ENCODE data around the gene PLD5. TPM values are rescaled to one million over a fixed set of nuclear protein-coding genes. Genes with fewer than 3 reads are reported as not detected.
"Not testable (repeated sequence)": the region's sequence is repeated elsewhere in the genome, so short reads cannot be mapped to it uniquely, and the experiment has no call there.

PLD5 gene
- total RNA-seq, 1 experiment from 2014 or later, result 9.2 TPM

- CTCF ChIA-PET, result no interaction called here
- H3K4me1 ChIP-seq (ENCODE audit: insufficient read depth, low read length, poor library complexity, severe bottlenecking), result no peaks in the 10 kb centered on the region
- H3K9me3 ChIP-seq (ENCODE audit: low read depth, low read length, poor library complexity, severe bottlenecking), result no peaks in the 10 kb centered on the region
- H3K36me3 ChIP-seq (ENCODE audit: insufficient read depth, low read length, poor library complexity, severe bottlenecking), result no peaks in the 10 kb centered on the region
- intact Hi-C loops (cut with micrococcal nuclease; ENCODE audit: unreplicated experiment), result no loop called here
- BruUV-seq (replicated peaks), result no TSS peak
- H3K27ac ChIP-seq (ENCODE audit: low read depth, low read length, poor library complexity, severe bottlenecking), result no peak overlapping the region
- H3K4me3 ChIP-seq (ENCODE audit: low read depth, low read length, poor library complexity, severe bottlenecking), result no peak overlapping the region
- DNase-seq (ENCODE audit: low spot score), result no peak
- no peaks in the 10 kb centered on the region for H3K27me3 ChIP-seq (replicated peaks; ENCODE audit: insufficient read depth, low read depth, low read length, poor library complexity)
- POLR2A ChIA-PET (ENCODE audit: low non-redundant PET), result no interaction called here
- no peak for TF ChIP-seq EZH2 (IDR thresholded peaks at IDR 0.05; ENCODE audit: borderline replicate concordance, low read depth, low read length, poor library complexity, severe bottlenecking)
- TF ChIP-seq CTCF (conservative IDR thresholded peaks at IDR 0.05; ENCODE audit: low read depth, low read length), result no peak
These were observed 462.2 kb downstream of the PLD5 start for GRCh38 chr1:242062271-242062670.

- POLR2A ChIA-PET (ENCODE audit: low non-redundant PET), result no interaction called here
- DNase-seq (ENCODE audit: low spot score), result no peak
- TF ChIP-seq EZH2 (IDR thresholded peaks at IDR 0.05; ENCODE audit: borderline replicate concordance, low read depth, low read length, poor library complexity, severe bottlenecking), result no peak
- no peak for TF ChIP-seq CTCF (conservative IDR thresholded peaks at IDR 0.05; ENCODE audit: low read depth, low read length)
- H3K4me1 ChIP-seq (ENCODE audit: insufficient read depth, low read length, poor library complexity, severe bottlenecking), result no peaks in the 10 kb centered on the region
- intact Hi-C loops (cut with micrococcal nuclease; ENCODE audit: unreplicated experiment), result no loop called here
- H3K27ac ChIP-seq (ENCODE audit: low read depth, low read length, poor library complexity, severe bottlenecking), result no peak overlapping the region
- no peaks in the 10 kb centered on the region for H3K36me3 ChIP-seq (ENCODE audit: insufficient read depth, low read length, poor library complexity, severe bottlenecking)
- no peaks in the 10 kb centered on the region for H3K27me3 ChIP-seq (replicated peaks; ENCODE audit: insufficient read depth, low read depth, low read length, poor library complexity)
- no peak overlapping the region for H3K4me3 ChIP-seq (ENCODE audit: low read depth, low read length, poor library complexity, severe bottlenecking)
- no peaks in the 10 kb centered on the region for H3K9me3 ChIP-seq (ENCODE audit: low read depth, low read length, poor library complexity, severe bottlenecking)
- no TSS peak for BruUV-seq (replicated peaks)
- CTCF ChIA-PET, result no interaction called here
These were observed 464.5 kb downstream of the PLD5 start for GRCh38 chr1:242059976-242060375.

- H3K27me3 ChIP-seq (replicated peaks; ENCODE audit: insufficient read depth, low read depth, low read length, poor library complexity); BruUV-seq (replicated peaks); H3K4me3 ChIP-seq (ENCODE audit: low read depth, low read length, poor library complexity, severe bottlenecking); intact Hi-C loops (cut with micrococcal nuclease; ENCODE audit: unreplicated experiment); H3K27ac ChIP-seq (ENCODE audit: low read depth, low read length, poor library complexity, severe bottlenecking); POLR2A ChIA-PET (ENCODE audit: low non-redundant PET); H3K36me3 ChIP-seq (ENCODE audit: insufficient read depth, low read length, poor library complexity, severe bottlenecking); DNase-seq (ENCODE audit: low spot score); H3K9me3 ChIP-seq (ENCODE audit: low read depth, low read length, poor library complexity, severe bottlenecking); CTCF ChIA-PET; H3K4me1 ChIP-seq (ENCODE audit: insufficient read depth, low read length, poor library complexity, severe bottlenecking): not testable (repeated sequence)
These were observed 465.9 kb downstream of the PLD5 start for GRCh38 chr1:242058582-242058981.

GRCh38 chr1:242058181-242058580 lies 466.3 kb downstream of the PLD5 start:
- intact Hi-C loops (cut with micrococcal nuclease; ENCODE audit: unreplicated experiment); H3K36me3 ChIP-seq (ENCODE audit: insufficient read depth, low read length, poor library complexity, severe bottlenecking); H3K4me3 ChIP-seq (ENCODE audit: low read depth, low read length, poor library complexity, severe bottlenecking); CTCF ChIA-PET; BruUV-seq (replicated peaks); POLR2A ChIA-PET (ENCODE audit: low non-redundant PET); H3K9me3 ChIP-seq (ENCODE audit: low read depth, low read length, poor library complexity, severe bottlenecking); H3K4me1 ChIP-seq (ENCODE audit: insufficient read depth, low read length, poor library complexity, severe bottlenecking); DNase-seq (ENCODE audit: low spot score); H3K27me3 ChIP-seq (replicated peaks; ENCODE audit: insufficient read depth, low read depth, low read length, poor library complexity); H3K27ac ChIP-seq (ENCODE audit: low read depth, low read length, poor library complexity, severe bottlenecking): not testable (repeated sequence)
